Left lung (tissue), 10 donors: Measurements from ENCODE around the gene RASGRP2. TPM values are rescaled to one million over a fixed set of nuclear protein-coding genes. Genes with fewer than 3 reads are reported as not detected.

Source experiments
- ATAC-seq: fragments of 200-7000 bp; cut with Tn5 transposase; one replicate; pipeline ENCODE4 v1.9.1; 2020; ENCODE audit warnings: moderate library complexity
- DNase-seq, 4 donors: peaks; one replicate each; pipeline ENCODE4 v3.0.0-alpha.2; 2013 to 2020
- H3K27ac ChIP-seq, 2 donors: fragments of 200-600 bp; sonication (generic) in 1 of 2; one replicate each; pipeline versions ENCODE4 v1.5.0 to v1.8.0; 2020 to 2021
- H3K27me3 ChIP-seq, 2 donors: fragments of 200-600 bp; sonication (generic) in 1 of 2; one replicate each; pipeline versions ENCODE4 v1.5.0 to v1.8.0; 2020 to 2021
- H3K36me3 ChIP-seq, 2 donors: fragments of 200-600 bp; sonication (generic) in 1 of 2; one replicate each; pipeline versions ENCODE4 v1.5.0 to v1.8.0; 2020 to 2021
- H3K4me1 ChIP-seq, 2 donors: fragments of 200-600 bp; one replicate each; pipeline ENCODE4 v1.8.0; 2021
- H3K4me3 ChIP-seq, 2 donors: fragments of 200-600 bp; sonication (generic) in 1 of 2; one replicate each; pipeline versions ENCODE4 v1.5.0 to v1.8.0; 2020 to 2021; ENCODE audit warnings: mild to moderate bottlenecking in 1 of 2
- H3K9me3 ChIP-seq, 2 donors: fragments of 200-600 bp; sonication (generic) in 1 of 2; one replicate each; pipeline versions ENCODE4 v1.5.0 to v1.8.0; 2020 to 2021
- intact Hi-C, 2 donors: fragments of 100-400 bp; cut with DNase I; formaldehyde crosslinking; loops; one replicate each; pipeline versions ENCODE4 v1.11.2 to v1.14.2; 2022
- polyA plus RNA-seq, 6 donors: library from polyadenylated mRNA; unstranded; fragments of 120-200 nt; gene quantifications; one replicate each; pipeline ENCODE4 v1.2.1, GENCODE V29; 2013; ENCODE audit not compliant: insufficient read length in 6 of 6
- total RNA-seq, 2 donors: library from RNA; stranded (reverse); fragmentation: NEBNext Ultra II Directional; extraction: Animal tissue kit (Norgen Biotek cat#: 25700); gene quantifications; one replicate each; pipeline ENCODE4 v1.2.1, GENCODE V29; 2021
- TF ChIP-seq, protein P1 (sequence below), 2 donors: fragments of 200-600 bp; sonication (generic) in 1 of 2; IDR thresholded peaks; one replicate each; pipeline versions ENCODE4 v1.5.0 to v1.8.0; 2021; ENCODE audit warnings: antibody characterized with exemption in 2 of 2
- donor health status: DM: no; HTN: yes; CAD: no.
- donor health status: DM: no; HTN: no; CAD: no.

The RASGRP2 gene
- total and polyA plus RNA-seq, 8 donors: 9.0 to 35.3 (median 9.9) TPM

DNA sequence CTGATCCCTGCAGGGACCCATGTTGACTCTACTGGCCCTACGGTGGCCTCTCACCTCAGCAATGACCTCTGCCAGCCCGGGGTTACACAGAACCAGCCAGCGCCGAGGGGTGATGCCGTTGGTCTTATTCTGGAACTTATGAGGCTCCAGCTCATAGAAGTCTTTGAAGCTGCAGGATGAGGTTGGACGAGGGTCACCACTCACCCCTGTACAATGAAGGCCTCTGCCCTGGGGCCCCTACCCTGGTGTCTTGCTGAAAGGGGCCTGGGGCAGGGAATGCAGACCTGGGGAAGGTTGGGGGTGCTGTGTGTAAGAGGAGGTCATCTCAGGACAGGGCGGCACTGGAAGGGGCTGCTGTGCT lies 9.1 kb upstream of the RASGRP2 start:
- intact Hi-C loops: no loop called here
- H3K36me3 ChIP-seq: peaks cover 0 to 5% of the 10 kb centered on the region in 2 donors
- TF ChIP-seq, protein P1, sequence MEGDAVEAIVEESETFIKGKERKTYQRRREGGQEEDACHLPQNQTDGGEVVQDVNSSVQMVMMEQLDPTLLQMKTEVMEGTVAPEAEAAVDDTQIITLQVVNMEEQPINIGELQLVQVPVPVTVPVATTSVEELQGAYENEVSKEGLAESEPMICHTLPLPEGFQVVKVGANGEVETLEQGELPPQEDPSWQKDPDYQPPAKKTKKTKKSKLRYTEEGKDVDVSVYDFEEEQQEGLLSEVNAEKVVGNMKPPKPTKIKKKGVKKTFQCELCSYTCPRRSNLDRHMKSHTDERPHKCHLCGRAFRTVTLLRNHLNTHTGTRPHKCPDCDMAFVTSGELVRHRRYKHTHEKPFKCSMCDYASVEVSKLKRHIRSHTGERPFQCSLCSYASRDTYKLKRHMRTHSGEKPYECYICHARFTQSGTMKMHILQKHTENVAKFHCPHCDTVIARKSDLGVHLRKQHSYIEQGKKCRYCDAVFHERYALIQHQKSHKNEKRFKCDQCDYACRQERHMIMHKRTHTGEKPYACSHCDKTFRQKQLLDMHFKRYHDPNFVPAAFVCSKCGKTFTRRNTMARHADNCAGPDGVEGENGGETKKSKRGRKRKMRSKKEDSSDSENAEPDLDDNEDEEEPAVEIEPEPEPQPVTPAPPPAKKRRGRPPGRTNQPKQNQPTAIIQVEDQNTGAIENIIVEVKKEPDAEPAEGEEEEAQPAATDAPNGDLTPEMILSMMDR (IDR thresholded peaks at IDR 0.05): no peak
- no peak overlapping the region for H3K27ac ChIP-seq
- H3K27me3 ChIP-seq: no peaks in the 10 kb centered on the region
- no peaks in the 10 kb centered on the region for H3K4me1 ChIP-seq
- DNase-seq (no peak), ATAC-seq (no peak)
- no peak overlapping the region for H3K4me3 ChIP-seq
- H3K9me3 ChIP-seq: no peaks in the 10 kb centered on the region

DNA sequence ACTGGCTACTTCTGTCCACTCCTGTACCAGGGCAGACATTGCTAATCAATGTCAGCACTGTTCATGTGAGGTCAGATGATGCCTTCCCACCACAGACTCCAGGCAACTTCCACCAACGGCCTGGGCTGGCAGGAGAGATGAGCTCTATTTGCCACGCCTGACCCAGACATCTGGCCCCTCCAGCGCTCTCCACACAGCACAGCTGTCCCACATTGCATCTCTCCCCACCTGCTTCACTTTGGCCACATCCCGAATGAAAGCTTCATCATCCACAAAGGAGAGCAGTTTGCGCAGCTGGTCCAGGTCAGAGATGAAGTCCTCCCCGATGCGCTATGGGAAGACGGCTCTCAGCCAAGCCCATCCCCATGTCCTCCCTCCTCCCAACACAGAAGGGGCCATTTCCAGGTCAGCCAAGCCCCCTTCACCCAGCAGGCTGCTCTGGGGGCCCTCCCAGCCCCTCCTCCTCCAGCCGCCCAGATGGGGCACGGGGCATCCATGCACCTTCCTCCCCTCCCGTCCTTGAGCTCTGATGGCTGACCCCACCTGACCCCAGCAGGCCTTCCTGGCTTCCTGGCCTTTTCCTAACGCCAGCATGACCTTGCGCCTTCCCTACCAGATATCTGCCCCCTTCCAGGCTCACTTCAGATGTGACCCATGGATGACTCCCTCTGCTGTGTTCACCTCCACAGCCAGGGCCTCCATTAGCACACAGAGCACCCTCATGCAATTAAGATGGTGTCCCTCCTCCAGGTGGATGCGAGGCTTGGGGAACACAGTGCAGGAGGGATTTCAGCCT lies 8.4 kb upstream of the RASGRP2 start:
- H3K9me3 ChIP-seq: no peaks in the 10 kb centered on the region
- no peaks in the 10 kb centered on the region for H3K27me3 ChIP-seq
- H3K27ac ChIP-seq: no peak overlapping the region
- H3K36me3 ChIP-seq: peaks cover 0 to 5% of the 10 kb centered on the region in 2 donors
- H3K4me3 ChIP-seq: no peak overlapping the region
- TF ChIP-seq, protein P1 (IDR thresholded peaks at IDR 0.05): no peak
- DNase-seq (no peak), ATAC-seq (no peak)
- H3K4me1 ChIP-seq: no peaks in the 10 kb centered on the region
- intact Hi-C loops: no loop called here

DNA sequence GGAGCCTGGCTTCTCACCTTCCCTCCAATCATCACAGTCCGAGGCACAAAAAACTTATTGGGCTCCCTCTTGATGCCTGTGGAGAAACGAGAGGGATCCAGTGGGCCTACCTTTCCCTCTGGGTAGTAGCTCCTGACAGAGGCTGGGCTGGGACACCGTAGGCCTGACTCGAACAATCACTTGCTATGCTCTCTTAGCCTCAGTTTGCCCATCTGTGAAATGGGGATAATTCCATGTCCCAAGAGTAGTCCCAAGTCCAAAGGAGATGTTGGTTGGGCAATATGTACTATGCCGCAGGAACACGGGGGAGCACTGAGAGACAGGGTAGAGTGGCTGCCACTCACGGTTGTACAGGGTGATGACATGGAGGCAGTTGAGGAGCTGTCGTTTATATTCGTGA lies 7.6 kb upstream of the RASGRP2 start:
- ATAC-seq (no peak), DNase-seq (no peak)
- TF ChIP-seq, protein P1 (IDR thresholded peaks at IDR 0.05): no peak
- peaks cover 0 to 5% of the 10 kb centered on the region in 2 donors for H3K36me3 ChIP-seq
- H3K27me3 ChIP-seq: no peaks in the 10 kb centered on the region
- no peak overlapping the region for H3K4me3 ChIP-seq
- H3K9me3 ChIP-seq: no peaks in the 10 kb centered on the region
- H3K4me1 ChIP-seq: no peaks in the 10 kb centered on the region
- intact Hi-C loops: no loop called here
- no peak overlapping the region for H3K27ac ChIP-seq

DNA sequence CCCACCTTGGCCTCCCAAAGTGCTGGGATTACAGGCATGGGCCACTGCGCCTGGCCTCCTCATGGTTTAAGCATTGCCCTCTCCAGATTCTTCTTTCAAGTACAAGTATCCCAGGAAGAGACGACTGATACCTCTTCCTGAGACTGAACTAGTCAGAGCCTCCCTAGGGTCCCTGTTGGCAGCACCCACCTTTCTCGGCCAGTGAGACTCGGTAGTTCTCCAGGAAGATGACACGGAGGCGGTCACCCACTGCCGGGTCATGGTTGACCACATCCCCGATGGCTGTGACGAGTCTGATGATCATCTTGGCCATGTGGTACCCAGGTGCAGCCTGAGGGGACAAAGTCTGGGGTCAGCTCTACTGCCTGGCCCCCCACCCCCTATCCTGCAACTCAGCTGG lies 7.2 kb upstream of the RASGRP2 start:
- H3K4me3 ChIP-seq: no peak overlapping the region
- peaks cover 0 to 1% of the 10 kb centered on the region in 2 donors for H3K27me3 ChIP-seq
- TF ChIP-seq, protein P1 (IDR thresholded peaks at IDR 0.05): no peak
- H3K27ac ChIP-seq: no peak overlapping the region
- H3K4me1 ChIP-seq: peaks cover 0 to 4% of the 10 kb centered on the region in 2 donors
- DNase-seq (no peak), ATAC-seq (no peak)
- H3K36me3 ChIP-seq: peaks cover 0 to 5% of the 10 kb centered on the region in 2 donors
- intact Hi-C loops: no loop called here
- H3K9me3 ChIP-seq: no peaks in the 10 kb centered on the region

DNA sequence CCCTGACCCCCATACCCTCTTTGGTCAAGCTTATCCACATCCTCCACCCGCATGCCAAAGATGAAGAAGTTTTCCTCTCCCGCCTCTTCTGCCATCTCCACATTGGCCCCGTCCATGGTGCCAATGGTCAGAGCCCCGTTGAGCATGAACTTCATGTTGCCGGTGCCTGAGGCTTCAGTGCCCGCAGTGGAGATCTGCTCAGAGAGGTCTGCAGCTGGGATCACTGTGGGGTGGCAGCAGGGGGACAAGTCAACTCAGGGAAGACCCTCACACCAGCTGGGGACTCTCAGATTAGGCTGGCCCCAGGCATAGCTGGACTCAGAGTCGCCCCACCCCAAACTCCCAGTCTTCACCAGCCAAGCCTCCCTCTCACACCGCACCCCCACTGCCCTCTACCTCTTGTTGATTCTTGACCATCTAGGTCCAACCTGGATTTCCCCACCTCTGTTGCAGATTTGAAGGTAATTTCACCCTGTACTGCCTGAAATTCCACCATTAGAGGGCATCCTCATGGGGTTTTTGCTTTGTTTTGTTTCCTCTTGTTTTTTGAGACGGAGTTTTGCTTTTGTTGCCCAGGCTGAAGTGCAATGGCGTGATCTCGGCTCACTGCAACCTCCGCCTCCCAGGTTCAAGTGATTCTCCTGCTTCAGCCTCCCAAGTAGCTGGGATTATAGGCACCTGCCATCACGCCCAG lies 6.6 kb upstream of the RASGRP2 start:
- H3K27me3 ChIP-seq: peaks cover 0 to 8% of the 10 kb centered on the region in 2 donors
- intact Hi-C loops: no loop called here
- DNase-seq: no peak
- ATAC-seq: no peak
- peaks cover 0 to 5% of the 10 kb centered on the region in 2 donors for H3K36me3 ChIP-seq
- H3K4me3 ChIP-seq: no peak overlapping the region
- TF ChIP-seq, protein P1 (IDR thresholded peaks at IDR 0.05): no peak
- peaks cover 2 to 10% of the 10 kb centered on the region in 2 donors for H3K4me1 ChIP-seq
- H3K9me3 ChIP-seq: no peaks in the 10 kb centered on the region
- no peak overlapping the region for H3K27ac ChIP-seq
